ENCODE data around the gene KANSL1. TPM values are rescaled to one million over a fixed set of nuclear protein-coding genes. Genes with fewer than 3 reads are reported as not detected.
"Not testable (repeated sequence)": the region's sequence is repeated elsewhere in the genome, so short reads cannot be mapped to it uniquely, and the experiment has no call there.

Gene KANSL1
- total RNA-seq, 1 donor from 2014 or later, result 60.2 TPM

GRCh38 chr17:46120078-46120477, 73.2 kb downstream of the KANSL1 start:
- DNase-seq (ENCODE audit: extremely low read depth, low read depth, low spot score), result no peak

- DNase-seq (ENCODE audit: extremely low read depth, low read depth, low spot score), result no peak
These were observed 74.3 kb downstream of the KANSL1 start for GRCh38 chr17:46118964-46119363.

DNA sequence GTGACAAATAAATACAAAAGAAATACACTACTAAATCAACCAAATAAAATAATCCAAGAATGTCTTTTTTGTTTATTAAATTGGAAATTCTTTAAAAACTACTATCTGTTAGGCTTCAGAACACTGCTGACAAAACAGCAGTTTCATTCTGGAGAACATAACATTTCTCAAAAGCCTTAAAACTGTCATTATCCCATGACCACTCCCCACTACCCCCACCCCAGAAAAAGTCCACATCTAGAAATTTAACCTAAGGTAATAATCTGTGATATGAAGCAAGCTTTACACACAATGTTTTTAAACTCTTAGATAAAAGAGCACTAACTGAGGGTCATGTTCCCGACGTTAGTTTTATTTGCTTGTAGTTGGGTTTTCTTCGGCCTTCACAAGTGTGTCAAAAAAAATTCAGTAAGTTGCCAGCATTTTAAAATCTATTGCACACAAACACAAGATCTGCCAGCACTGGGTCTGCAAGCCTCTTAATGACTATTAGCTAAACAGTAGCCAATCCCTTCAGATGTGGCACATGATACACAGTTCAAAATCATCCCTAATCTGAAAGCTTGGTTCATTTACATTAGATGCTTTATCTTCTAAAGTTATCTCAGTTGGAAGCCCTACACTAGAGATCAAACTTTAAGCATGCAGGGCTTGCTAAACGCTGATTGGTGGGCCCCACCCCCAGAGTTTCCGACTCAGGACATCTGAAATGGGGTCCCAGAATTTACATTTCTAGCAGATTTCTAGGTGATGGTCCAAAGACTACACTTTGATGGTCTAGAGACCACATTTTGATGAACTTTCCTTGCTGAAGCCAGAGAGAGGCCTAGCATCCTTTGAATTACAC, 75.2 kb downstream of the KANSL1 start:
- no peak for DNase-seq (ENCODE audit: extremely low read depth, low read depth, low spot score)

DNA sequence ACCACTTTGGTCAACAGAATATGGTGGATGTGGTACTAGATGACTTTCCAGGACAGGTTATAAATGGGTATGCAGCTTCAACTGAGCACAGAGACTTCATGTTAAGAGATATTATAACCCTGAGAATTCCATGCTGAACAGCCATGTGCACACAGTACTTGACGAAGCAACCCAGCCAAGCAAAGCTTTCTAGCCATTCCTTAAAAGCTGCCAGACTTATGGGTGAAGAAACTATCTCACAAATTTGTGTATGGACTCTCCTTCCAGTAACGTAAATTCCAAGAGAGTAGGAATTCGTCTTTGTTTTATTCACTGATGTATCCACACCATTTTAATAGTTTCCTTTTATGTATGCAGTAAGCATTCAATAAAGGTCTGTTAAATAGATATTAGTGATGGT, 76.1 kb downstream of the KANSL1 start:
- no peak for DNase-seq (ENCODE audit: extremely low read depth, low read depth, low spot score)

- DNase-seq (ENCODE audit: extremely low read depth, low read depth, low spot score), result no peak
These were observed 77.5 kb downstream of the KANSL1 start for GRCh38 chr17:46115699-46116098.

DNA sequence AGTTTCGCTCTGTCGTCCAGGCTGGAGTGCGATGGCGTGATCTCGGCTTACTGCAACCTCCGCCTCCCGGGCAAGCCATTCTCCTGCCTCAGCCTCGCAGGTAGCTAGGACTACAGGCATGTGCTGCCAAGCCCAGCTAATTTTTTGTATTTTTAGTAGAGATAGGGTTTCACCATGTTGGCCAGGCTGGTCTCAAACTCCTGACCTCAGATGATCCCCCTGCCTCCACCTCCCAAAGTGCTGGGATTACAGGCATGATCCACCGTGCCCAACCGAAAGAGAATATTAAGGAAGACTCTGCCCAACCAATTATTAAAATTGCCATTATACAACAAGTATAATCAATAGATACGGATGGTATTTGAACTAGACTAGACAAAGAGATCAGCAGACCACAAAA, 82.0 kb downstream of the KANSL1 start:
- not testable (repeated sequence) for DNase-seq (ENCODE audit: extremely low read depth, low read depth, low spot score)

DNA sequence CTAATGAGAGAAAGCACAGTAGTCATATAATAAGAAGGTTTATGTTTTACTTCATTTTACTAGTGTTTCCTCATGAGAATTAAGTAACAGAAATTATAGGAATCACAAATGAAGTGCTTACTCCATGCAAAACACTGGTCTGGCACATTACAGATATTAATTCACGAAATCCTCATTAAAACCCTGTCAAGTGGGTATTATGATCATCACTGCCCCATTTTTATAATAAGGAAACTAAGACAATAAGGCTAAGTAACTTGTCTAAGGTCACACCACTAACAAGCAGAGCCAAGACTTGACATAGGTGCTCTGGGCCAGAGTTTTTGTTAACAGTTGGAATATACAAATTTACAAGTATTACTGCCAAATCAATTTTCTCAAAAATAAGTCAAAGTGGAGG, 83.0 kb downstream of the KANSL1 start:
- DNase-seq (ENCODE audit: extremely low read depth, low read depth, low spot score), result no peak

- DNase-seq (ENCODE audit: extremely low read depth, low read depth, low spot score), result no peak
These were observed 83.5 kb downstream of the KANSL1 start for GRCh38 chr17:46109603-46110189.

DNA sequence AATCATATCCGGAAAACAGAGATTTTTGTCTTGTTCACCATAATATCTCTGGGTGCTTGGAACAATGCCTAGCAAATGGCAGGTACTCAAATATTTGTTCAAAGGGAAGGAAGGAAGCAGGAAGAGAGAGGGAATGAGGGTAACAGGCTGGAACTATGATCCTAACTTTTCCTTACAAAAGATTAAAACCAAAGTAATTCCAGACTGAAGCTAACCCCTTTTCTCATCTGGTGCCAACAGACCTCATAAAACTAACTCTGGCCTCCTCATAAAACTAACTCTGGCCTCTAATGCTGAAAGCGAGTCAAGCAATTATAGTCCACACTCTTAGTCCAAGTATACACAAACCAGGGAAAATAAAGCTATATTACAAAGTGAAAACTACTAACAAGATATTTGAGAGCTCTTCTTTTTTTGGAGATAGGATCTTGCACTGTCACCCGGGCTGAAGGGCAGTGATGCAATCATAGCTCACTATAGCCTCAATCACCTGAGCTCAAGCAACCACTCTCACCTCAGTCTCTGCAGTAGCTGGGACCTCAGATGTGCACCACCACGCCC, 84.6 kb downstream of the KANSL1 start:
- DNase-seq (ENCODE audit: extremely low read depth, low read depth, low spot score), result no peak

GRCh38 chr17:46108120-46108519, 85.1 kb downstream of the KANSL1 start:
- DNase-seq (ENCODE audit: extremely low read depth, low read depth, low spot score), result no peak

DNA sequence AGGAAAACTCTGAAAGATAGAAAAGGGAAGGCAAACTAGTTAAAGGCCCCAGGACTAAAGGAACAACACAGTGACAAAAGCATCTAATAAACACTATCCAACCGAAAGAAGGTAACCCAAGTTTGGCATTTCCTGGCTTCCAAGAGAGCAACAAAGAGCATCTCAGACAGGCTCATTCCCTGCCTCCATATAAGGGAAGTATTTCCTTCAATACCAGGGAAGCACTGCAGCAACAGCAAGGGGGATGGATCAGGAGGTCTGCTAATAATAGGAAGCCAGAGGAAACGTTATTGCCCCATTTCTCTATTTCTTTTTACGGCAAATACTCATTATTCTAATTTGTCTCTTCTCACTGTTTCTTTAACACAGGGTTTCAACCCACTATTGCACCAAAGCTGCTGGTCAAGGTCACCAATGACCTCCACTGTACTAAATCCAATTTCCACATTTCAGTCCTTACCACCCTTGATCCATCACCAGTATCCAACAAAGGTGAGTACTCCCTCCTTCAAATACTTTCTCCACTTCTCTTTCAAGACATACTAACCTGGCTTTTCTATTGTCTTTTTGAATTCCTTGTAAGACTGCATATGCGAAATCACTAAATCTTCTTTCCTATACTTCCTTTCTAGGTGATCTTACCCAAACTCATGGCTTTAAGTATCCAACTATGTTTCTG, 86.1 kb downstream of the KANSL1 start:
- no peak for DNase-seq (ENCODE audit: extremely low read depth, low read depth, low spot score)

DNA sequence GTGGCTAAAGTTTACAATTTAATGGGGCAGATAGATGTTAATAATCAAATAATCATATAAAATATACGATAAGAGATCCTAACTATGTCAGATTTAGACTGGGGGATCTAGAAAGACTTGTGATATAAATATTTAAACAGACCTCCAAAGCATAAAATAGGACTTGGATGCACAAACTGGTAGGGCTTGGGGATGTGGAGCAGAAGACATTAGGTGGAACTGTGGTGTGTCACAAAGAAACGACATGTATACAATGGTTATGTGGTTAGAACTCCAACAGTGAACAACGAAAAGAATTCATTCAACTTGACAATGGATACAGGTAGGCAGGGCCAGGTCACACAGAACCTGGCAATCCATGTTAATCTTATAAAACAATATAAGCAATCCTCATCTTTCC, 90.4 kb downstream of the KANSL1 start:
- not testable (repeated sequence) for DNase-seq (ENCODE audit: extremely low read depth, low read depth, low spot score)

DNA sequence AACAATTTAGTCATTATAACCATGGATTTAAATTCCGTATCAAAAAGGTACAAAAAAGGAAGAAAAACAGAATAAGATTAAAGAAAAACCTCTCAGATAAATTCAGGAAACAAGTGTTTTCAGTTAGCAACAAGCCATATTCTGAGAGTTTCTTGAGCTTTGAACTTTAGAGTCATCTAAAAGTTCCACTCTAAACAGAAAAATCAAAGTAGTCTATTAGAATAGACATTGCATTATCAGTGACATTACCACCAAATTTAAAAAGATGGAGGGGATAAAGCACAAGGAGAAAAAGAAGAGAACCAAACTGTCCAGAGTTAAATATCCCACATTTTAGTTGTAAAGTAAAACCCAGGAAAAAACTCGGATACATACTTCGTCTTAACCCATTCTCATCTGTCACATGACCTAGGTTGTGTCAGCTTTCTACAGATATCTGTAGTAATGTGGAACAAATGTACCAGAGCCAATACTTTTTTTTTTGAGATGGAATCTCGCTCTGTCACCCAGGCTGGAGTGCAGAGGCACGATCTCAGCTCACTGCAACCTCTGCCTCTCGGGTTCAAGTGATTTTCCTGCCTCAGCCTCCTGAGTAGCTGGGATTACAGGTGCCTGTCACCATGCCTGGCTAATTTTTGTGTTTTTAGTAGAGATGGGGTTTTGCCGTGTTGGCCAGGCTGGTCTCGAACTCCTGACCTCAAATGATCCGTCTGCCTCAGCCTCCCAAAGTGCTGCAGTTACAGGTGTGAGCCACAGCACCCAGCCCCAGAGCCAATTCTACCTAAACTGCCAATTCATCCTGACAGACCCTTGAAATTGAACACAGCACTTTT, 91.2 kb downstream of the KANSL1 start:
- DNase-seq (ENCODE audit: extremely low read depth, low read depth, low spot score), result not testable (repeated sequence)

DNA sequence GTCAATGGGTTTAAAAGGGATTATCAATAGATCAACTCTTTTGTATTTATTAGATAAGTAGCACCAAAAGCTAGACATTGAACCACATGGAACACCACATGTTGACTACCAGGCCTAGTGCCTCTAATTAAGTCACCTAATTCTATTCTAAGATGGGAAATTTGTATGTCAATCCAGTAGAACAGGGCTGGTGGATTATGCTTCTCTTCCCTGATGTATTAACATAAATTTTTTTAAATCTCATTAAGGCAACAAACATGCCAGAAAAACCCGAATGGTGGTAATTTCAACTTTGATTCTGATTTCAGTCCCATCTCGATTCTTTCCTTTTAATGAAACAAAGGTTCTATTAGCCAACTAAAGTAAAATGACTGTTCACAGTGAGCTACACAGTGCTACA, 92.6 kb downstream of the KANSL1 start:
- DNase-seq (ENCODE audit: extremely low read depth, low read depth, low spot score), result no peak

DNA sequence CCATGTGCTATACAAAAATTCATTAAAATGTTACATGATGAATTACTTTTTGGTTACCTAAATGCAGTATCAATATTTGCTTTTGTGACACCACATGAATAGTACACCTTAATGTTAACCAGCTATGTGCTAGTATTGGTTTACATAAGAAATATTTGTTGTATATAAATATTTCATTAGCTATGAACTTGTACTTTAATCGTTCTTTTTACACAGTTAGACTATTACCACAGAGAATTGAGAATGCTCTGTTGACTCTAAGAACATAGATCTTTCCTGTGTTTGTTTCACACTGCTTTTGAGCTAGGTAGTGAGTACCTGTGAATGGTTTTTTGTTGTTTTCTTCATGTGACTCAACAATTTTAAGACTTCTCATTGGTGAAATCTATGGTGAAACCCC, 93.4 kb downstream of the KANSL1 start:
- no peak for DNase-seq (ENCODE audit: extremely low read depth, low read depth, low spot score)

DNA sequence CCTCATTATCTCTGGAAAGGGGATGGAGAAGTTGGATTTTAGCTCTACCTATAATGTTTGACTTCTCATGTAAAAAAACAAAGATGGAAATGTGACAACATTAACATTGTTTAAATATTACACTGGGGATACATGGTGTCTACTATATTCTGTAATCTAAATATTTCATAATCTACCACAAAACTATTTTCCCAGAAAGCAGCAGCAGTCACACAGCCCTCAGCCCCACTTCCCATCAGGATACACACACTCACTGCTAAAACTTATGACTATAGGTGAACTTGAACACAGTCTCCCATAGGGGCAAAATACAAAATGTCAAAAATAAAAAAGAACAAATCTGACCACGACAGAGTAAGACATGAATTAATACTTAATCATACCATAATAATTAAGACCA, 95.7 kb downstream of the KANSL1 start:
- DNase-seq (ENCODE audit: extremely low read depth, low read depth, low spot score), result no peak

DNA sequence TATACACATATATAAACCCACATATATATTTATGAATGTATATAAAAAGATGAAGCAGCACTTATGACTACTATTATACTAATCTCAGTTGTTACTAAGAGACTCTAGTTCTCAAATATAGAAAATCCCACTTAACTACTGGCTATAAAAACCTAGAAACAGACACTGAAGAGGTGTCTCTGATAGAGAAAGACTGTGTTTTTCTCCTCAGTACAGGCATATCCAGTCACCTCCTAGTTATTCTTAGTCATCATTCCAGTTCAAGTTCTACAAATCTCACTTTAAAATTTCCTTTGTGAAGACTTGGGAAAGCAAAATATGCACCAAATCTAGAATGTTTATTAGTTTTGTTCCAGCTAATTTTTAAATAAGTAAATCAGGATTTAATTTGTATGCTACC, 100.2 kb downstream of the KANSL1 start:
- no peak for DNase-seq (ENCODE audit: extremely low read depth, low read depth, low spot score)

DNA sequence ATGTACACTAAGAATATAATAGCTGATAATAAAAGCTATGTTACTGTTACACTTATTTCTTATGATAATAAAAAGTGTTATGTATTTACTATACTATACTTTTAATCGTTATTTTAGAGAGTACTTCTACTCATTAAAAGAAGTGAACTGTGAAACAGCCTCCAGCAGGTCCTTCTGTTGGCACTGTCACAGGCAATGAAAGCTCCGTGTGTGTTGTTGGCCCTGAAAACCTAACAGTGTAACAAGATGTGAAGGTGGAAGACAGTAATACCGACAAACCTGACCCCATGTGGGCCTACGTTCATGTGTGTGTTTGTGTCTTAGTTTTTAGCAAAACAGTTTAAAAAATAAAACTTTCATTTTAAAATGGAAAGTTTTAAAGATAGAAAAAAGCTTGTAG, 102.4 kb downstream of the KANSL1 start:
- no peak for DNase-seq (ENCODE audit: extremely low read depth, low read depth, low spot score)

GRCh38 chr17:46089389-46089965, 103.8 kb downstream of the KANSL1 start:
- DNase-seq (ENCODE audit: extremely low read depth, low read depth, low spot score), result no peak

GRCh38 chr17:46088595-46088994, 104.6 kb downstream of the KANSL1 start:
- DNase-seq (ENCODE audit: extremely low read depth, low read depth, low spot score), result no peak

All from glomerular endothelial cell (primary cell).